PC-9 (cell line): Measurements from ENCODE around the gene TP53I11. TPM values are rescaled to one million over a fixed set of nuclear protein-coding genes. Genes with fewer than 3 reads are reported as not detected.

Source experiments
- BruUV-seq: library from RNA; stranded (reverse); fragments of 400-500 nt; replicated peaks from 2 replicates; lab custom pipeline; 2021; lab: Mats Ljungman, UMichigan
- CTCF ChIA-PET: fragments of 300-600 bp; sonication (Branson Sonifier 250); formaldehyde crosslinking; loops from one replicate; lab custom pipeline; 2022; ENCODE audit warnings: antibody characterized with exemption; lab: Charles Lee
- POLR2A ChIA-PET: fragments of 300-600 bp; sonication (Branson Sonifier 250); formaldehyde crosslinking; loops from one replicate; lab custom pipeline; 2022; ENCODE audit warnings: antibody characterized with exemption; ENCODE audit not compliant: unreplicated experiment; lab: Charles Lee
- DNase-seq, 2 experiments: peaks; one replicate each; pipeline versions ENCODE4 v3.0.0 to v3.0.0-alpha.2; 2015 to 2022; ENCODE audit warnings: mixed read lengths in 1 of 2
- H2AFZ ChIP-seq: fragments of 200-600 bp; sonication (generic); 2 replicates; pipeline ENCODE4 v1.8.1; 2017; ENCODE audit warnings: antibody characterized with exemption
- H3F3A ChIP-seq: fragments of 200-600 bp; sonication (generic); 2 replicates; pipeline ENCODE4 v1.8.1; 2017; ENCODE audit warnings: antibody characterized with exemption, mild to moderate bottlenecking, low read depth; ENCODE audit not compliant: insufficient read depth
- H3K27ac ChIP-seq: fragments of 200-600 bp; sonication (generic); 2 replicates; pipeline ENCODE4 v1.6.1; 2016; ENCODE audit warnings: mixed run types
- H3K27me3 ChIP-seq: fragments of 200-600 bp; sonication (generic); 2 replicates; pipeline ENCODE4 v1.6.1; 2016; ENCODE audit warnings: low read depth, mixed run types; ENCODE audit not compliant: insufficient read depth
- H3K36me3 ChIP-seq: fragments of 200-600 bp; sonication (generic); 2 replicates; pipeline ENCODE4 v1.6.1; 2016; ENCODE audit warnings: low read depth, mixed run types
- H3K4me1 ChIP-seq: fragments of 200-600 bp; sonication (generic); replicated peaks from 2 replicates; pipeline ENCODE4 v1.6.1; 2016; ENCODE audit warnings: mixed run types; ENCODE audit not compliant: insufficient read depth
- H3K4me2 ChIP-seq: fragments of 200-600 bp; sonication (generic); 2 replicates; pipeline ENCODE4 v1.6.1; 2017; ENCODE audit warnings: mixed run types
- H3K4me3 ChIP-seq: fragments of 200-600 bp; sonication (generic); 2 replicates; pipeline ENCODE4 v1.6.1; 2016; ENCODE audit warnings: mixed run types
- H3K79me2 ChIP-seq: fragments of 200-600 bp; sonication (generic); 2 replicates; pipeline ENCODE4 v1.6.1; 2017; ENCODE audit warnings: low read depth, mixed run types
- H3K9me2 ChIP-seq: fragments of 200-600 bp; sonication (generic); 2 replicates; pipeline ENCODE4 v1.8.1; 2017; ENCODE audit warnings: mild to moderate bottlenecking; ENCODE audit not compliant: insufficient read depth
- H3K9me3 ChIP-seq: fragments of 200-600 bp; sonication (generic); 2 replicates; pipeline ENCODE4 v1.8.1; 2016; ENCODE audit warnings: low read depth; ENCODE audit not compliant: insufficient read depth
- H4K20me1 ChIP-seq: fragments of 200-600 bp; sonication (generic); 2 replicates; pipeline ENCODE4 v1.8.1; 2017; ENCODE audit not compliant: insufficient read depth
- EZH2 ChIP-seq: fragments of 200-600 bp; sonication (generic); IDR thresholded peaks from 2 replicates; pipeline ENCODE4 v1.8.0; 2017; ENCODE audit warnings: antibody characterized with exemption, low read depth
- intact Hi-C: fragments of 100-400 bp; cut with micrococcal nuclease; formaldehyde crosslinking; loops from one replicate; pipeline ENCODE4 v1.10.0; 2022; ENCODE audit not compliant: unreplicated experiment
- total RNA-seq: library from RNA; stranded (reverse); gene quantifications from 2 replicates; pipeline ENCODE4 v1.2.3, GENCODE V29; 2021
- TF ChIP-seq, protein P1 (sequence below): fragments of 200-600 bp; sonication (generic); conservative IDR thresholded peaks from 2 replicates; pipeline ENCODE4 v1.6.1; 2017; ENCODE audit warnings: mixed run types, antibody characterized with exemption, mild to moderate bottlenecking, moderate library complexity

Gene TP53I11
- total RNA-seq, 1 experiment from 2014 or later = 0.46 TPM

GRCh38 chr11:44915621-44916020, 35.1 kb downstream of the TP53I11 start:
- Histone ChIP-seq H3K79me2 (no peaks in the 10 kb centered on the region), H3F3A (no peaks in the 10 kb centered on the region), H3K27ac (no peak overlapping the region), H3K27me3 (peaks cover 60% of the 10 kb centered on the region), H3K9me3 (no peaks in the 10 kb centered on the region), H3K4me3 (no peak overlapping the region), H4K20me1 (0 out of 2 replicates have a peak, but pooled peaks cover 7% of the 10 kb centered on the region), H3K9me2 (no peaks in the 10 kb centered on the region), H3K36me3 (no peaks in the 10 kb centered on the region), H3K4me1 (no peaks in the 10 kb centered on the region), H3K4me2 (no peak overlapping the region), H2AFZ (no peak overlapping the region)
- TF ChIP-seq, protein P1, sequence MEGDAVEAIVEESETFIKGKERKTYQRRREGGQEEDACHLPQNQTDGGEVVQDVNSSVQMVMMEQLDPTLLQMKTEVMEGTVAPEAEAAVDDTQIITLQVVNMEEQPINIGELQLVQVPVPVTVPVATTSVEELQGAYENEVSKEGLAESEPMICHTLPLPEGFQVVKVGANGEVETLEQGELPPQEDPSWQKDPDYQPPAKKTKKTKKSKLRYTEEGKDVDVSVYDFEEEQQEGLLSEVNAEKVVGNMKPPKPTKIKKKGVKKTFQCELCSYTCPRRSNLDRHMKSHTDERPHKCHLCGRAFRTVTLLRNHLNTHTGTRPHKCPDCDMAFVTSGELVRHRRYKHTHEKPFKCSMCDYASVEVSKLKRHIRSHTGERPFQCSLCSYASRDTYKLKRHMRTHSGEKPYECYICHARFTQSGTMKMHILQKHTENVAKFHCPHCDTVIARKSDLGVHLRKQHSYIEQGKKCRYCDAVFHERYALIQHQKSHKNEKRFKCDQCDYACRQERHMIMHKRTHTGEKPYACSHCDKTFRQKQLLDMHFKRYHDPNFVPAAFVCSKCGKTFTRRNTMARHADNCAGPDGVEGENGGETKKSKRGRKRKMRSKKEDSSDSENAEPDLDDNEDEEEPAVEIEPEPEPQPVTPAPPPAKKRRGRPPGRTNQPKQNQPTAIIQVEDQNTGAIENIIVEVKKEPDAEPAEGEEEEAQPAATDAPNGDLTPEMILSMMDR = no peak
- TF ChIP-seq EZH2 = no peak
- no peak for DNase-seq
- CTCF ChIA-PET = no interaction called here
- POLR2A ChIA-PET = no interaction called here
- intact Hi-C loops = loop anchor here (10.0 kb wide), 1 partner anchor 631 kb away; no protein-coding TSS in a partner anchor
- BruUV-seq = no TSS peak

- no peaks in the 10 kb centered on the region for H3F3A ChIP-seq
- no peak for DNase-seq
- CTCF ChIA-PET = no interaction called here
- BruUV-seq = no TSS peak
- peaks cover 55% of the 10 kb centered on the region for H3K27me3 ChIP-seq
- intact Hi-C loops = loop anchor here (10.0 kb wide), 1 partner anchor 630 kb away; no protein-coding TSS in a partner anchor
- TF ChIP-seq EZH2 = no peak
- TF ChIP-seq, protein P1 = no peak
- no peaks in the 10 kb centered on the region for H3K79me2 ChIP-seq
- no peak overlapping the region for H3K4me3 ChIP-seq
- no peak overlapping the region for H2AFZ ChIP-seq
- no peaks in the 10 kb centered on the region for H3K9me3 ChIP-seq
- POLR2A ChIA-PET = no interaction called here
- H4K20me1 ChIP-seq = 0 out of 2 replicates have a peak, but pooled peaks cover 7% of the 10 kb centered on the region
- H3K9me2 ChIP-seq = no peaks in the 10 kb centered on the region
- H3K4me2 ChIP-seq = no peak overlapping the region
- H3K36me3 ChIP-seq = no peaks in the 10 kb centered on the region
- H3K4me1 ChIP-seq = no peaks in the 10 kb centered on the region
- H3K27ac ChIP-seq = no peak overlapping the region
Measured at GRCh38 chr11:44915004-44915403, 35.7 kb downstream of the TP53I11 start.

DNA sequence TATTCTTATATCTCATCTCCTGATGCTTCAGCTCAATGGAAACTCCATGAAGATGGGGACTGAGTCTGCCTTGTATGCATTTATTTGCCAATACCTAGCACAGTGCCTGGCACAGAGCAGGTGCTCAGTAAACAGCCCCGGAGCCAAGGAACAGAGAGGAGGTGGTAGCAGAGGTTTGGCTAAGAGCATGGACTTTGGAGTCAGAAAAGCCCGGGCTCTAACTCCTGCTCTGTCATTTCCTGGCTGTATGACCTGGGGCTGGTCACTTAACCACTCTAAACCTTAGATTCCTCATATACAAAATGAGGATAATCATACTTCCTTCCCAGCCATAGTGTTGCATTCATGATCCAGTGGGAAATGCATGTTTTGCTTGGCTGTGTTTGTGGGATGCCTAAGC, 36.6 kb downstream of the TP53I11 start:
- no TSS peak for BruUV-seq
- ChIA-PET CTCF (interaction anchor here (0.6 kb wide), 1 partner anchor 22 kb away, joined by 4 read pairs; no protein-coding TSS in a partner anchor), POLR2A (no interaction called here)
- Histone ChIP-seq H4K20me1 (0 out of 2 replicates have a peak, but pooled peaks cover 7% of the 10 kb centered on the region), H3K79me2 (no peaks in the 10 kb centered on the region), H3K9me2 (no peaks in the 10 kb centered on the region), H3K9me3 (no peaks in the 10 kb centered on the region), H2AFZ (no peak overlapping the region), H3K4me2 (no peak overlapping the region), H3K4me3 (no peak overlapping the region), H3K36me3 (no peaks in the 10 kb centered on the region), H3K27me3 (peaks cover 53% of the 10 kb centered on the region), H3K27ac (no peak overlapping the region), H3F3A (no peaks in the 10 kb centered on the region), H3K4me1 (no peaks in the 10 kb centered on the region)
- intact Hi-C loops = loop anchor here (5.0 to 10.0 kb wide), 2 partner anchors 187 to 629 kb away; partner anchors contain the start of gene TSPAN18
- TF ChIP-seq, protein P1 = no peak
- TF ChIP-seq EZH2 = no peak
- DNase-seq = no peak
